BJ (cell line): ENCODE data around the gene ATP2C1. TPM values are rescaled to one million over a fixed set of nuclear protein-coding genes. Genes with fewer than 3 reads are reported as not detected.

Experiments
- CTCF ChIA-PET: fragments of 350-600 bp; formaldehyde crosslinking; extraction: SDS; loops from one replicate; lab custom pipeline; 2021; ENCODE audit warnings: antibody characterized with exemption, inconsistent platforms; lab: Yijun Ruan, JAX
- POLR2A ChIA-PET: fragments of 300-600 bp; sonication (Branson Sonifier 250); formaldehyde crosslinking; extraction: SDS; loops from one replicate; lab custom pipeline; 2021; ENCODE audit warnings: antibody characterized with exemption; lab: Charles Lee
- DNase-seq: peaks from one replicate; pipeline ENCODE4 v3.0.0-alpha.2; 2011; ENCODE audit warnings: low read depth
- H3K27me3 ChIP-seq: 2 replicates; pipeline ENCODE4 v1.6.0; 2011; ENCODE audit warnings: low read length; ENCODE audit not compliant: control insufficient read depth, insufficient read depth
- H3K36me3 ChIP-seq: 2 replicates; pipeline ENCODE4 v1.5.1; 2011; ENCODE audit warnings: low read length; ENCODE audit not compliant: control insufficient read depth, insufficient read depth
- H3K4me3 ChIP-seq: 2 replicates; pipeline ENCODE4 v1.5.1; 2011; ENCODE audit warnings: low read depth, mild to moderate bottlenecking, control low read depth, low read length
- CTCF ChIP-seq: IDR thresholded peaks from 2 replicates; pipeline ENCODE4 v1.5.1; 2011; ENCODE audit warnings: low read depth, mild to moderate bottlenecking, control low read depth, inconsistent platforms, low read length, moderate library complexity; ENCODE audit not compliant: insufficient read depth
- polyA plus RNA-seq: library from polyadenylated mRNA; depleted of rRNA; stranded (reverse); fragments of >200 nt; gene quantifications from 2 replicates; pipeline ENCODE4 v1.2.3, GENCODE V29; 2011

Gene ATP2C1
- polyA plus RNA-seq, 1 experiment: 42.9 TPM

GRCh38 chr3:131007256-131007655 lies 113.4 kb downstream of the ATP2C1 start:
- TF ChIP-seq CTCF: no peak
- DNase-seq: no peak
- Histone ChIP-seq H3K36me3 (no peaks in the 10 kb centered on the region; the same call in 1 of the 2 replicates), H3K27me3 (no peaks in the 10 kb centered on the region), H3K4me3 (no peak overlapping the region)
- CTCF ChIA-PET: interaction anchor here (0.5 to 2.2 kb wide), 3 partner anchors 13 to 1000 kb away, joined by 3 to 6 read pairs (median 6); partner anchors contain the start of gene ATP2C1
- POLR2A ChIA-PET: interaction anchor here (0.6 kb wide), 1 partner anchor 20 kb away, joined by 4 read pairs; no protein-coding TSS in a partner anchor

GRCh38 chr3:131007782-131008181 lies 113.9 kb downstream of the ATP2C1 start:
- H3K4me3 ChIP-seq: no peak overlapping the region
- DNase-seq: no peak
- ChIA-PET POLR2A (interaction anchor here (0.6 kb wide), 1 partner anchor 19 kb away, joined by 4 read pairs; no protein-coding TSS in a partner anchor), CTCF (interaction anchor here (0.5 to 2.2 kb wide), 4 partner anchors 14 to 1000 kb away, joined by 3 to 6 read pairs (median 4); partner anchors contain the start of gene ATP2C1)
- no peak for TF ChIP-seq CTCF
- no peaks in the 10 kb centered on the region; the same call in 1 of the 2 replicates for H3K36me3 ChIP-seq
- H3K27me3 ChIP-seq: no peaks in the 10 kb centered on the region

GRCh38 chr3:131008326-131008725 lies 114.4 kb downstream of the ATP2C1 start:
- no peak for TF ChIP-seq CTCF
- Histone ChIP-seq H3K36me3 (no peaks in the 10 kb centered on the region; the same call in 1 of the 2 replicates), H3K4me3 (no peak overlapping the region), H3K27me3 (no peaks in the 10 kb centered on the region)
- ChIA-PET POLR2A (no interaction called here), CTCF (interaction anchor here (0.9 kb wide), 1 partner anchor 16 kb away, joined by 3 read pairs; no protein-coding TSS in a partner anchor)
- no peak for DNase-seq

GRCh38 chr3:131009698-131010097 lies 115.8 kb downstream of the ATP2C1 start:
- Histone ChIP-seq H3K36me3 (no peaks in the 10 kb centered on the region; the same call in 1 of the 2 replicates), H3K4me3 (no peak overlapping the region), H3K27me3 (no peaks in the 10 kb centered on the region)
- ChIA-PET POLR2A (interaction anchor here (0.6 kb wide), 1 partner anchor 9 kb away, joined by 5 read pairs; no protein-coding TSS in a partner anchor), CTCF (interaction anchor here (0.6 kb wide), 1 partner anchor 76 kb away, joined by 3 read pairs; no protein-coding TSS in a partner anchor)
- no peak for DNase-seq
- no peak for TF ChIP-seq CTCF

- TF ChIP-seq CTCF: no peak
- no peak for DNase-seq
- POLR2A ChIA-PET: no interaction called here
- Histone ChIP-seq H3K36me3 (peaks cover 2% of the 10 kb centered on the region; the same call in 1 of the 2 replicates), H3K27me3 (no peaks in the 10 kb centered on the region), H3K4me3 (no peak overlapping the region)
- CTCF ChIA-PET: no interaction called here
These were observed 125.1 kb downstream of the ATP2C1 start for GRCh38 chr3:131018970-131019369.
